K562 (cell line): ENCODE measurements around the gene GRIK5. TPM values are rescaled to one million over a fixed set of nuclear protein-coding genes. Genes with fewer than 3 reads are reported as not detected.

Experiments
- ATAC-seq: fragments of 200-7000 bp; cut with Tn5 transposase; 3 replicates; pipeline ENCODE4 v1.9.1; 2020; ENCODE audit warnings: moderate library complexity
- BruUV-seq: library from RNA; stranded (reverse); fragments of 400-500 nt; replicated peaks from 2 replicates; lab custom pipeline; 2021; lab: Mats Ljungman, UMichigan
- CTCF ChIA-PET: fragments of 300-600 bp; formaldehyde crosslinking; extraction: SDS; loops from one replicate; lab custom pipeline; 2021; ENCODE audit warnings: low intra/inter-chr PET ratio; lab: Yijun Ruan, JAX
- POLR2A ChIA-PET: fragments of 300-600, 350-650 bp; sonication (Branson Sonifier 250); formaldehyde crosslinking; extraction: SDS; loops from one replicate; lab custom pipeline; 2021; ENCODE audit warnings: antibody characterized with exemption, inconsistent platforms; lab: Yijun Ruan, JAX
- DNase-seq, 4 experiments: peaks; one replicate each; pipeline versions ENCODE4 v3.0.0 to v3.0.0-alpha.2; 2011 to 2018; ENCODE audit warnings: low spot score in 3 of 4, mixed read lengths in 3 of 4; ENCODE audit errors: extremely low read depth in 1 of 4
- FAIRE-seq: peaks from 2 replicates; lab custom pipeline; 2011; peaks lifted over from hg19 to GRCh38; lab: Jason Lieb, UNC
- H2AFZ ChIP-seq: 2 replicates; pipeline ENCODE4 v1.6.0; 2011; ENCODE audit warnings: low read depth, low read length, control low read depth, inconsistent platforms
- H3K27ac ChIP-seq: fragments of 200-600 bp; 3 replicates; pipeline ENCODE4 v1.8.0; 2011; ENCODE audit warnings: low read depth, mild to moderate bottlenecking, control low read depth, inconsistent platforms, low read length, moderate library complexity, mixed read lengths; ENCODE audit errors: extremely low read depth
- H3K27me3 ChIP-seq, 2 experiments: fragments of 300-600 bp in 1 of 2; 2 replicates in 1 of 2; 3 replicates in 1 of 2; pipeline versions ENCODE4 v1.6.0 to v1.8.0; 2011; ENCODE audit warnings: inconsistent platforms in 2 of 2, low read length in 2 of 2, mild to moderate bottlenecking in 1 of 2, mixed read lengths in 1 of 2, moderate library complexity in 1 of 2; ENCODE audit not compliant: control insufficient read depth in 2 of 2, insufficient read depth in 2 of 2
- H3K36me3 ChIP-seq: fragments of 300-600 bp; 3 replicates; pipeline ENCODE4 v1.8.0; 2011; ENCODE audit warnings: mild to moderate bottlenecking, low read length, inconsistent platforms; ENCODE audit not compliant: control insufficient read depth, insufficient read depth
- H3K4me1 ChIP-seq, 2 experiments: fragments of 200-600 bp in 1 of 2; replicated peaks in 1 of 2; 2 replicates in 1 of 2; 3 replicates in 1 of 2; pipeline versions ENCODE4 v1.5.1 to v1.8.0; 2011; ENCODE audit warnings: inconsistent platforms in 2 of 2, low read length in 2 of 2, mild to moderate bottlenecking in 1 of 2, mixed read lengths in 1 of 2, moderate library complexity in 1 of 2; ENCODE audit not compliant: control insufficient read depth in 2 of 2, insufficient read depth in 2 of 2
- H3K4me2 ChIP-seq: 2 replicates; pipeline ENCODE4 v1.6.1; 2011; ENCODE audit warnings: low read length, control low read depth, inconsistent platforms, mixed read lengths; ENCODE audit not compliant: insufficient read depth
- H3K4me3 ChIP-seq: fragments of 200-600 bp; sonication (generic), shearing (Covaris generic); 2 replicates; pipeline ENCODE4 v1.5.1; 2016; ENCODE audit warnings: control low read depth, inconsistent platforms
- H3K79me2 ChIP-seq: fragments of 200-600 bp; 3 replicates; pipeline ENCODE4 v1.8.0; 2011; ENCODE audit warnings: low read length, inconsistent platforms; ENCODE audit not compliant: control insufficient read depth, insufficient read depth
- H3K9ac ChIP-seq, 2 experiments: 2 replicates each; pipeline versions ENCODE4 v1.6.0 to v1.6.1; 2011; ENCODE audit warnings: low read depth in 2 of 2, low read length in 2 of 2, control low read depth in 1 of 2, inconsistent platforms in 1 of 2, mild to moderate bottlenecking in 1 of 2, mixed read lengths in 1 of 2; ENCODE audit not compliant: insufficient read depth in 1 of 2
- H3K9me1 ChIP-seq: one replicate; pipeline ENCODE4 v1.6.0; 2011; ENCODE audit warnings: inconsistent platforms, mild to moderate bottlenecking, low read length, moderate library complexity; ENCODE audit not compliant: control insufficient read depth, insufficient read depth
- H3K9me3 ChIP-seq: replicated peaks from 2 replicates; pipeline ENCODE4 v1.5.1; 2011; ENCODE audit warnings: low read depth, low read length, inconsistent platforms; ENCODE audit not compliant: control insufficient read depth, insufficient read depth
- H4K20me1 ChIP-seq: replicated peaks from 2 replicates; pipeline ENCODE4 v1.6.1; 2011; ENCODE audit warnings: low read length, inconsistent platforms, mixed read lengths; ENCODE audit not compliant: control insufficient read depth, insufficient read depth
- BCOR ChIP-seq: fragments of 450-650 bp; IDR thresholded peaks from 2 replicates; pipeline ENCODE4 v1.6.1; 2016
- LARP7 ChIP-seq: fragments of 450-650 bp; IDR thresholded peaks from 2 replicates; pipeline ENCODE4 v1.6.1; 2016
- MAFG ChIP-seq: fragments of 450-650 bp; conservative IDR thresholded peaks from 2 replicates; pipeline ENCODE4 v1.6.1; 2016; ENCODE audit warnings: missing genetic modification characterization, missing compliant biosample characterization
- MGA ChIP-seq: fragments of 450-650 bp; IDR thresholded peaks from 2 replicates; pipeline ENCODE4 v1.6.1; 2016; ENCODE audit warnings: mild to moderate bottlenecking, moderate library complexity
- MYBL2 ChIP-seq, 2 experiments: fragments of 450-650 bp in 1 of 2; sonication (generic) in 1 of 2; formaldehyde crosslinking in 1 of 2; IDR thresholded peaks; 2 replicates each; pipeline versions ENCODE4 v1.6.1 to v1.8.1; 2017 to 2022; ENCODE audit warnings: borderline replicate concordance in 1 of 2, inconsistent platforms in 1 of 2, low read depth in 1 of 2, mild to moderate bottlenecking in 1 of 2, missing genetic modification reagents in 1 of 2, moderate library complexity in 1 of 2
- RAD21 ChIP-seq, 2 experiments: fragments of 250-450 bp in 1 of 2; fragments of 450-650 bp in 1 of 2; sonication (Bioruptor Pico) in 1 of 2; formaldehyde crosslinking in 1 of 2; IDR thresholded peaks in 1 of 2; conservative IDR thresholded peaks in 1 of 2; 2 replicates each; pipeline versions ENCODE4 v1.4.0 to v1.8.0; 2020 to 2022; ENCODE audit warnings: mild to moderate bottlenecking in 2 of 2, moderate library complexity in 1 of 2
- RFX1 ChIP-seq: fragments of 450-650 bp; IDR thresholded peaks from 2 replicates; pipeline ENCODE4 v1.6.1; 2016; ENCODE audit warnings: mild to moderate bottlenecking, moderate library complexity
- TEAD2 ChIP-seq: fragments of 450-650 bp; IDR thresholded peaks from 2 replicates; pipeline ENCODE4 v1.6.1; 2016; ENCODE audit warnings: missing genetic modification characterization, control low read depth, missing compliant biosample characterization
- ZC3H4 ChIP-seq: sonication (generic); formaldehyde crosslinking; IDR thresholded peaks from 2 replicates; pipeline ENCODE4 v1.9.0; 2021; ENCODE audit warnings: missing genetic modification reagents, borderline replicate concordance
- ZFX ChIP-seq: sonication (generic); formaldehyde crosslinking; IDR thresholded peaks from 2 replicates; pipeline ENCODE4 v1.8.0; 2022; ENCODE audit warnings: mild to moderate bottlenecking, missing genetic modification reagents, moderate library complexity
- ZNF511 ChIP-seq: sonication (generic); formaldehyde crosslinking; IDR thresholded peaks from 2 replicates; pipeline ENCODE4 v1.8.0; 2022; ENCODE audit warnings: mild to moderate bottlenecking, missing genetic modification reagents
- WGBS: fragments of 100-300 bp; shearing (Covaris generic); methylation state at CpG from one replicate; pipeline ENCODE4 v1.1.6; 2016; ENCODE audit warnings: low coverage, mixed read lengths; ENCODE audit not compliant: insufficient coverage; ENCODE audit errors: missing lambda C conversion rate; 5-methylcytosine and 5-hydroxymethylcytosine counted together
- in situ Hi-C: fragments of 300-500 bp; cut with MboI; formaldehyde crosslinking; loops from 4 replicates; pipeline ENCODE4 v1.15.0; 2018; ENCODE audit warnings: inconsistent platforms, mixed read lengths
- intact Hi-C: fragments of 100-400 bp; cut with micrococcal nuclease; formaldehyde crosslinking; loops from 2 replicates; pipeline ENCODE4 v1.14.2; 2022
- polyA plus RNA-seq, 8 experiments: library from polyadenylated mRNA; depleted of rRNA in 4 of 8; stranded (reverse) in 5 of 8; unstranded in 3 of 8; fragments of >200 nt; fragmentation: Nextera tagmentation in 2 of 8; fragmentation: Illumina TruSeq in 1 of 8; extraction: Ambion mirVana in 2 of 8; extraction: Trizol in 1 of 8; gene quantifications; 2 replicates each; pipeline versions ENCODE4 v1.2.1 to v1.2.3, GENCODE V29; 2011 to 2014; ENCODE audit warnings: inconsistent platforms in 1 of 8, missing spikeins in 1 of 8
- total RNA-seq, 7 experiments: library from RNA; depleted of rRNA in 6 of 7; stranded (reverse); fragments of >200 nt in 6 of 7; fragmentation: Illumina TruSeq in 2 of 7; extraction: Trizol in 2 of 7; gene quantifications; 2 replicates each; pipeline versions ENCODE4 v1.2.1 to v1.2.3, GENCODE V29; 2011 to 2021; ENCODE audit warnings: low replicate concordance in 1 of 7

GRIK5 gene
- total and polyA plus RNA-seq, 9 of the 15 experiments (the other 6 are each of a cell fraction or from before 2014, with no cell fraction given) = 0.04 to 0.55 (median 0.27) TPM; not detected in 2

DNA sequence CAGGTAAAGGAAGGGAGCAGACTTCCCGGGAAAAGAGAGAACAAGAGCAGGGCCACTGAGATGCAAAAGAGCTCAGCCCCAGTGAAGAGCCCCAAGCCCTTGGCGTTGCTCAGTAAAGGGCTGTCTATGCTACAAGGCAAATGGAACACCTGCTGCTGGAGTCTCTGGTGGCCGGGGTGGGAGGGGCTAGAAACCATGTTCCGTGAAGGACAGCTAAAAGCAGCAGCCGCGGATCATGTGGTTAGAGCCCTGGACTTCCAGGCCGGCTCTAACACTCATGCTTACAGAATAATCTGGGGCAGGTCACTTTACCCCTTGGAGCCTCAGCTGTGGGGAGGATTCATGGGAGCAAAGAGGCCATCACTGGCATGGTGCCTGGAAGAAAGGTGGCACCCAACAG lies 44.4 kb upstream of the GRIK5 start:
- 0% methylated on average over 7 of the region's 7 CpGs for WGBS
- ChIA-PET POLR2A (interaction anchor here (1.0 to 1.7 kb wide), 2 partner anchors 9 to 10 kb away, joined by 3 to 4 read pairs; no protein-coding TSS in a partner anchor), CTCF (no interaction called here)
- Histone ChIP-seq H3K79me2 (no peaks in the 10 kb centered on the region), H3K4me1 (no peaks in the 10 kb centered on the region; a peak in 1 of 5 replicates), H2AFZ (no peak overlapping the region), H3K36me3 (no peaks in the 10 kb centered on the region), H3K9me3 (no peaks in the 10 kb centered on the region), H3K9me1 (no peaks in the 10 kb centered on the region), H3K27me3 (peaks cover 22 to 52% of the 10 kb centered on the region in 2 experiments), H3K4me3 (no peak overlapping the region), H3K9ac (no peak overlapping the region), H4K20me1 (peaks cover 10% of the 10 kb centered on the region; the same call in 1 of the 2 replicates), H3K4me2 (no peak overlapping the region), H3K27ac (no peak overlapping the region)
- in situ Hi-C loops = loop anchor here (25.0 kb wide), 1 partner anchor 423 kb away; the partner anchor contains the start of gene CEACAM1
- intact Hi-C loops = no loop called here
- no peak for FAIRE-seq
- no peak for DNase-seq
- BruUV-seq = no TSS peak
- ATAC-seq = peak; percentile 48; the same call in 2 of the 3 replicates
- TF ChIP-seq LARP7 (no peak), ZNF511 (CRISPR knock-in tag) (no peak), MYBL2 (IDR thresholded peaks at IDR 0.05; ENCODE audit: low read depth) (no peak), MYBL2 (CRISPR knock-in tag; IDR thresholded peaks at IDR 0.05; ENCODE audit: borderline replicate concordance) (no peak), ZC3H4 (CRISPR knock-in tag) (no peak), RAD21 (CRISPR knock-in tag; conservative IDR thresholded peaks at IDR 0.05 in 1 of 2, IDR thresholded peaks at IDR 0.05 in 1 of 2) (no peak), BCOR (no peak), MGA (no peak), RFX1 (no peak), ZFX (CRISPR knock-in tag) (no peak), MAFG (tag) (no peak), TEAD2 (tag) (no peak)
